Tibial nerve (tissue), 4 donors: Measurements from ENCODE around the gene DKC1. TPM values are rescaled to one million over a fixed set of nuclear protein-coding genes. Genes with fewer than 3 reads are reported as not detected.
"Not testable (repeated sequence)": the region's sequence is repeated elsewhere in the genome, so short reads cannot be mapped to it uniquely, and the experiment has no call there.

Experiments
- DNase-seq, 2 donors: peaks; one replicate each; pipeline ENCODE4 v3.0.0-alpha.2; 2019; ENCODE audit warnings: low spot score in 2 of 2
- H3K27ac ChIP-seq, 4 donors: fragments of 200-600 bp; sonication (generic) in 3 of 4; one replicate each; pipeline ENCODE4 v1.5.1; 2017 to 2019; ENCODE audit warnings: mild to moderate bottlenecking in 1 of 4
- H3K27me3 ChIP-seq, 2 donors: fragments of 200-600 bp; sonication (generic) in 1 of 2; one replicate each; pipeline versions ENCODE4 v1.5.1 to v1.6.0; 2017 to 2019
- H3K36me3 ChIP-seq, 3 donors: fragments of 200-600 bp; sonication (generic); one replicate each; pipeline ENCODE4 v1.5.1; 2018 to 2019
- H3K4me1 ChIP-seq, 4 donors: fragments of 200-600 bp; sonication (generic) in 3 of 4; one replicate each; pipeline ENCODE4 v1.5.1; 2017 to 2019
- H3K4me3 ChIP-seq, 4 donors: fragments of 200-600 bp; sonication (generic) in 3 of 4; one replicate each; pipeline ENCODE4 v1.5.1; 2017 to 2019; ENCODE audit warnings: mild to moderate bottlenecking in 1 of 4, moderate library complexity in 1 of 4
- H3K9me3 ChIP-seq, 4 donors: fragments of 200-600 bp; sonication (generic) in 3 of 4; one replicate each; pipeline ENCODE4 v1.5.1; 2017 to 2019
- CTCF ChIP-seq, 5 experiments: fragments of 200-600 bp in 3 of 5; fragments of 450-650 bp in 2 of 5; sonication (generic) in 3 of 5; IDR thresholded peaks; one replicate each; pipeline ENCODE4 v1.5.1; 2016 to 2019; ENCODE audit warnings: antibody characterized with exemption in 5 of 5, mild to moderate bottlenecking in 3 of 5, moderate library complexity in 2 of 5
- EP300 ChIP-seq, 2 donors: sonication (generic); formaldehyde crosslinking; IDR thresholded peaks; one replicate each; pipeline ENCODE4 v1.6.1; 2017; ENCODE audit warnings: antibody characterized with exemption in 2 of 2, mild to moderate bottlenecking in 1 of 2
- POLR2A ChIP-seq, 2 donors: fragments of 450-650 bp; IDR thresholded peaks; one replicate each; pipeline ENCODE4 v1.6.1; 2017; ENCODE audit warnings: antibody characterized with exemption in 2 of 2, mild to moderate bottlenecking in 2 of 2, moderate library complexity in 2 of 2
- WGBS, 2 donors: methylation state at CpG; one replicate each; pipeline ENCODE4 v1.1.5; 2018; 5-methylcytosine and 5-hydroxymethylcytosine counted together
- total RNA-seq, 4 donors: library from RNA; depleted of rRNA; stranded (reverse); fragments of >200 nt; gene quantifications; one replicate each; pipeline ENCODE4 v1.1.0, GENCODE V29; 2016

The DKC1 gene
- total RNA-seq, 4 donors from 2014 or later = 24.1 to 37.8 (median 29.4) TPM

GRCh38 chrX:154813801-154814200, 51.1 kb downstream of the DKC1 start:
- no peak for TF ChIP-seq CTCF (IDR thresholded peaks at IDR 0.05)
- no peak for TF ChIP-seq POLR2A (IDR thresholded peaks at IDR 0.05)
- TF ChIP-seq EP300 (IDR thresholded peaks at IDR 0.05) = no peak
- no peak for DNase-seq
- no peaks in the 10 kb centered on the region for H3K9me3 ChIP-seq
- WGBS, 2 donors = 17 to 32% methylated on average over 1 of the region's 1 CpG
- no peak overlapping the region for H3K27ac ChIP-seq
- no peaks in the 10 kb centered on the region for H3K36me3 ChIP-seq
- no peaks in the 10 kb centered on the region for H3K27me3 ChIP-seq
- no peaks in the 10 kb centered on the region for H3K4me1 ChIP-seq
- H3K4me3 ChIP-seq = no peak overlapping the region

GRCh38 chrX:154815274-154815818, 52.7 kb downstream of the DKC1 start:
- H3K27ac ChIP-seq = no peak overlapping the region
- WGBS, 2 donors = 62 to 74% methylated on average over 5 of the region's 5 CpGs
- H3K9me3 ChIP-seq = no peaks in the 10 kb centered on the region
- no peaks in the 10 kb centered on the region for H3K4me1 ChIP-seq
- H3K36me3 ChIP-seq = no peaks in the 10 kb centered on the region
- H3K4me3 ChIP-seq = no peak overlapping the region
- H3K27me3 ChIP-seq = no peaks in the 10 kb centered on the region
- TF ChIP-seq EP300 (IDR thresholded peaks at IDR 0.05) (no peak), CTCF (IDR thresholded peaks at IDR 0.05) (no peak), POLR2A (IDR thresholded peaks at IDR 0.05) (no peak)
- no peak for DNase-seq

- H3K9me3 ChIP-seq, H3K27ac ChIP-seq, H3K36me3 ChIP-seq, H3K27me3 ChIP-seq, H3K4me3 ChIP-seq, H3K4me1 ChIP-seq, DNase-seq: not testable (repeated sequence)
- WGBS, 2 donors = 77 to 80% methylated on average over 4 of the region's 4 CpGs
Observed at GRCh38 chrX:154816326-154816898, 53.7 kb downstream of the DKC1 start.

- DNase-seq = not testable (repeated sequence)
Observed at GRCh38 chrX:154817048-154817618, 54.5 kb downstream of the DKC1 start.

GRCh38 chrX:154818916-154819770, 56.5 kb downstream of the DKC1 start:
- no peaks in the 10 kb centered on the region for H3K4me1 ChIP-seq
- H3K27me3 ChIP-seq = no peaks in the 10 kb centered on the region
- no peak overlapping the region for H3K4me3 ChIP-seq
- WGBS, 2 donors = 69 to 70% methylated on average over 11 of the region's 11 CpGs
- no peak overlapping the region for H3K27ac ChIP-seq
- H3K36me3 ChIP-seq = no peaks in the 10 kb centered on the region
- H3K9me3 ChIP-seq = no peaks in the 10 kb centered on the region
- TF ChIP-seq POLR2A (IDR thresholded peaks at IDR 0.05) = no peak
- no peak for TF ChIP-seq CTCF (IDR thresholded peaks at IDR 0.05)
- no peak for TF ChIP-seq EP300 (IDR thresholded peaks at IDR 0.05)
- DNase-seq = no peak

More at GRCh38 chrX:154817048-154817618, 54.5 kb downstream of the DKC1 start:
- WGBS, 2 donors = 88 to 93% methylated on average over 9 to 19 of the region's 19 CpGs
- not testable (repeated sequence) for H3K4me3 ChIP-seq, H3K27ac ChIP-seq, H3K36me3 ChIP-seq, H3K9me3 ChIP-seq, H3K4me1 ChIP-seq, H3K27me3 ChIP-seq
